Islet precursor cell (in vitro differentiated cells): Measurements from ENCODE around the gene HOXD9.

Source experiments
- DNase-seq: peaks from one replicate; pipeline ENCODE4 v3.0.0-alpha.2; 2018

Gene HOXD9

DNA sequence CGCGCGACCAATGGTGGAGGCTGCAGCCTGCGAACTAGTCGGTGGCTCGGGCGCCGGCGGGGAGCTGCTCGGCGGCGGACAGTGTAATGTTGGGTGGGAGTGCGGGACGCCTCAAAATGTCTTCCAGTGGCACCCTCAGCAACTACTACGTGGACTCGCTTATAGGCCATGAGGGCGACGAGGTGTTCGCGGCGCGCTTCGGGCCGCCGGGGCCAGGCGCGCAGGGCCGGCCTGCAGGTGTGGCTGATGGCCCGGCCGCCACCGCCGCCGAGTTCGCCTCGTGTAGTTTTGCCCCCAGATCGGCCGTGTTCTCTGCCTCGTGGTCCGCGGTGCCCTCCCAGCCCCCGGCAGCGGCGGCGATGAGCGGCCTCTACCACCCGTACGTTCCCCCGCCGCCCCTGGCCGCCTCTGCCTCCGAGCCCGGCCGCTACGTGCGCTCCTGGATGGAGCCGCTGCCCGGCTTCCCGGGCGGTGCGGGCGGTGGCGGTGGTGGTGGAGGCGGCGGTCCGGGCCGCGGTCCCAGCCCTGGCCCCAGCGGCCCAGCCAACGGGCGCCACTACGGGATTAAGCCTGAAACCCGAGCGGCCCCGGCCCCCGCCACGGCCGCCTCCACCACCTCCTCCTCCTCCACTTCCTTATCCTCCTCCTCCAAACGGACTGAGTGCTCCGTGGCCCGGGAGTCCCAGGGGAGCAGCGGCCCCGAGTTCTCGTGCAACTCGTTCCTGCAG lies at the start of gene HOXD9:
HOXD9 (plus strand) TSS at position 37 of the 728 bp plus-strand sequence; CDS start at position 87, 50 bp downstream.
- no peak for DNase-seq

DNA sequence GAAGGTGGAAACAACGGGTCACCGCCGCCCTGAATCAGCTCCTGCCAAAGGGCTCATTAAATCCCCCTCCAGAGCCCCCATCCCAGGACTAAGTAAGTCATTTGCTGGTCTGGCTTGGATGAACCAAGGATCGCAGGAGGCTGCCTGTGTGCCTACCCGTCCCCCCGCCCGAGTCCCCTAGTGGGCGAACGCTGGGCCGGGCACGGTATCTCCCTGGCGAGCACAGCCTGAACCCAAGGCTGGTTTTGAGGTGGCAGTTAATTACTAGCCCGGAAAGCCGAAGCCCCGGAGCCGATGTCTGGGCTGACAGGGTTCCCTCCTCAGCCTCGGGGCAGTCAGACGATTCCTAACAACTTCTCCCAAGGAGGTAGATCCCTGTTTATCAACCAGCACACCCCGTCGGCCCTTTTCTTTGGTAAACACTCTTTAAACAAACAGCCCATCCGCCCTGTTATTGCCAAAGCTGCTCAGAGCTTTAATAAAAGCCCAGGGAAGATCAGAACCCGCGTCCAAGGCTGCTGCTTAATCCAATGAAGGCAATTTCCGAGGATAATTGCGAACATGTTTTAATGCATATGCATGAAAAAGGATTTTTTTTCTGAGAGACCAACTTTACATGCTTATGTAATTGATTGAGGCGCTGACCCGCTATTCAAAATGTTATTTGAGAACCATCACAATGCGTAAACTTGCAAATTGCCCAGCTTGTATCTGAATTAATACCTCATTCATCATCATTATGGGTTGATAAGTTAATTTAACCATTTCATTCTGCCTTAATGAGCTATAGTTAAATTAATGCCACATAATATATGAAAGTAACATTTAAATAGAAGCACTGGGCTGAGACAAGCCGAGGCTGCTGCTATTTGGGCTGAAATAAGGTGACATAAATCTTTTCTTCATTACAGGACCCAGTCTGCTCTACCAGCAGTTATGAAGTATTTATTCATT lies 49.3 kb upstream of the HOXD9 start:
- peak; percentile 57 for DNase-seq

DNA sequence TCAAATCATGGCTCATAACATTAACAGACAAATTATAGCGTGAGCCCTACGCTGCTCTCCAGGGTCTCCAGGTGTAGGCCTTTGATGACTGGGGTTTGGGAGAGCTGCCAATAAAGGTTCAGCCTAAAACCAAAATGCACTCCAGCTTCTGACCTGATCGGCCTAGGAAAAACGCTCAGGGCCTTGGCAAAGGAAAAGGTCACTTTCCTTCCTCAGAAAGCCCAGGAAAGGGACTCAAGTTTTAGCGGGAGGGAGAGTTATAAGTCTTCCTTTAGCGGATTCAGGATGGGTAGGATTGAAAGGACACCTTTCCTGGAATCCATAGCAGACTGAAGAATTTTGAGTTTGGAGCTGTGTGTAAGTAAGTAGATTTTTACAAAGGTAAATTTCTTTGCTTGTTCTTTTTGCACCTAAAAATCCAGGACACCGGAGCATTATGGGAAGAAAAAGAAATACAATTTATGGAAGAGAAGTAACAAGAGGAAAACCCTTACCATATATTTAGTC lies 47.5 kb upstream of the HOXD9 start:
- no peak for DNase-seq

DNA sequence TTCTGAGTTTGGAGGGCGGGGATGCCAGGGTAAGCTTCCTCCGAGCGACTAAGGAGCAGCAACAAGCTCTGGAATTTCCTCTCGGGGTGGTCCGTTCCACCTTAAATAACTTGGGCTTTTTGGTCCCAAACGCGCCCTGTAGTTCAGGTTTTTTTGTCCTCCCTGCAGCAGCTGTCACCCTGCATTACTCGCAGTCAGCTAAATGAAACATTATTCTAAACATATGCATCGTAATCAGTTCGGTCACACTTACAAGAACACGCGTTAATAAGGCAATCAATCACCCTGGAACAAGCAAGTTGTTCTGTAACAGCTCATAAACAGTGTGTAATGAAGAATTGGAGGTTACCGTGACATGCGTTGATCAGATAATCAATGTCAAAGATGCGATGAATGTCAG lies 47.0 kb upstream of the HOXD9 start:
- peak; percentile 59 for DNase-seq

DNA sequence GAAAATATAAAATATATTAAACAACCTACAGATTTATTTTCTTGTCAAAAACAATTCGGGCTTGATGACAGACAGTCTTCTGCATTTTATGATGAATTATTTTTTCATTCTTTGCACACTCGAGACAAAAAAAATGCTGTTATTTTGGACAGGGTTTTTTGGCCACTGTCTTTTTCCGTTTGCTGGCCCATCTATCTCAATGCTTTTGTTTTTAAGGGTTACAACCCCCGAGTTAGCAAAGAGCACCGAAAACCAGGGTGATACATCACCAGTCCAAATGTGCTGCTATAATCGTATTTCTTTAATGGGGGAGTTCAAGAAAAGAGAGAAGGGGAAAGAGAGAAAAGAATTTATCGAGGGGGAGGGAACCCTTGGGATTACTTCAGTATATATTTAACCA lies 46.5 kb upstream of the HOXD9 start:
- no peak for DNase-seq

DNA sequence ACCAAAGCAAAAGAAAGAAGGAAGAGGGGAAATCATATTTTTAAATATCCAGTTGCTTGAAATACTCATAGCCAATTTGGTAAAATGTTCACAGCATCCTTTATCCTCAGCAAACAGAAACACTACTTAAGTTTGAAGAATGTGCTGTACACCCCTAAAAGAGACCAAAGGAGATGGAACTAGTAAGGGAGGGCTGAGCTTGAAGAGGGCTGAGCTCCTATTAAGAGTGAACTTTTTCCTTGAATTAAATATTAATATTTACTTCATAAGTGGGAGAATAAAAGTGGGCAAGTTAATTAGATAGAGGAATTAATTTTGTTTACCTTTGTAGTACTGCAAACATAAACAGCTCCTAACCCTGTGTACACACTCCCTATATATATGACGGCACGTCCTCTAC lies 45.7 kb upstream of the HOXD9 start:
- DNase-seq, result no peak

DNA sequence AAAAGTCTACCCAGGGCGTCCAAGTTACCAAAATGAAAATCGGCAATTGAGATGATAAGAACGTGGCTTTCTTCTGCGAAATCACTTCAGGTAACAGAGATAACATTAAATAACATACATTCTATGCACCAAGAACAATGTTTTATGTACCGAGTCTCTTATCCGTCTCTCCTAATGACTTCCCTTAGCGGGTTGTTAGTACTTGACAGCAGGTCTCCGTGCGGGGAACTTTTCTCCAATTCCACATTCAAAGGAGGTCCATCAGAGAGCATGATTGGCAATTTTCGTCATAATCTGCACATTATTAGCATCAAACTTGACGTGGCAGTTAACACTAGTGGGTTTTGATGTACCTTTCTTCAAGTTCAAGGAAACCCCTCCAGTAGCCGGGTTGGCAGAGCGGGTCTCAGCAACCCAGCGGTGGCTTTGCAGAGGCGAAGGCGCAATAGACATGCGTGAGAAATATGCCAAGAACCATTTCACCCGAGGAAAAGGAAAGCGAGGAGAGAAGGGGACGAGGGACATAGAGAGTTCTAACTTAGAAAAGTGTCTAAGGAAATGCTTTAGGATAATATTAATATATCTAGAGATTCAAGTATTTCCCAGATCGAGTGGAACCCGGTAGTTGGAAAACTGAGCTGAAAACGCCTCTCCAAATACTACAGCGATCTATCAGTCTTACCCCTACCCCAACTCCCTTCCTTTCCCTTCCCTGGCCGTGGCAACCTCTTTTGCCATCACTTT lies 43.8 kb upstream of the HOXD9 start:
- no peak for DNase-seq

DNA sequence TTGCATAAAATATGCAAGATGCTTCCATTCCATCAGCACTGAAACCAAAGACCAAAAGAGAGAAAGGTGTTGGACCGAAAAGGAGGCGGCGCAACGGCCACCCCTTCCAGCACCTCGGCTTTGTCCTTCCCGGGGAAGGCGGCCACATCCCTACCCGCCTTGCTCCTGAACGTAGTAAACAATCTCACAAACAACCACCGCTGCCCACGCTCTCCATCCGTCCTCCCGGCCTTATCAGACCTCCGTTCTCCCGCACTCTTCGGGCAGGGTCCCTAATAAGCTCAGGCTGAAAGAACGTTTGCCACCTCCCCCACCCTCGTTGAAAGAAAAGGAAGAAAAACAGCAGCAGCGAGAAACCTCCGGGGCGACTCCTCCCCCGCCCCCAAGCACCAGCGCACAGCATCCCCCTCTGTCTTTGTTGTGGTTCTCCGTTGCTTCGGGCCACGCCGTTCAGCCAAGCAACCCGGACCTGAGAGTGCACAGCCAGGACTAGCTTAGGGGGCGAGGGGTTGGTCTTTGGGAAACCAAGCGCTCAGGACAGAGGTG lies 43.2 kb upstream of the HOXD9 start:
- DNase-seq, result peak; percentile 67

DNA sequence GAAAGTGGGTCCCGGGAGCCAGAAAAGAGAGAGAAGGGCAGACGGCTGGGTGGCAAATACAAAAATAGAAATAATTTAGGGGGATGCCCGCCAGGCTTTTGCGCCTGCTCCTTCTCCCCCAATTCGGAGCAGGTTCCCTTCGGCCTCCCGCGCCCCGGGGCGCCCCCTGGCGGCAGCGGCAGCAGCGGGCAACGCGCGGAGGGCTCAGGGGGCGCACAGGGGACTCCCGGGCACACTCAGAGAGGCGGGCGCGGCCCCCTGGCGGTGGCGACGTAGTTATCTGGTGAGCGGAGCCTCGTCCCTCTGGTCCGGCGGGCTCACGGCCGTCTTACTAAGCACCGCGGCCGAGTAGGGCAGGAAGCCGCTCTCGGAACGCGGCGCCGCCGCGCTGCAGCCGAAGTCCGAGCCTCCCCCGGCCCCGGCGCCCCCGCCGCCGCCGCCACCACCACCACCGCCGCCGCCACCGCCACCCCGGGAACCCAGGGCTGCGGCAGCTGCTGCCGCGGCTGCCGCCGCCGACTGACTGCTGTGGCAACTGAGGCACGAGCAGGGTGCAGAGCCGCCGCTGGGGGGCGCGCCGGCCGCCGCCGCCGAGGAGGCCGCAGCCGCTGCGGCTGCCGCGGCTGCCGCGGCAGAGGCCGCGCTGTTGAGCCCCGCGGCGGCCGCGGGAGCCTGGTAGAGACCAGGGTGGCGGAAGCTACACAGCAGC lies 42.5 kb upstream of the HOXD9 start:
- DNase-seq, result peak; percentile 95

DNA sequence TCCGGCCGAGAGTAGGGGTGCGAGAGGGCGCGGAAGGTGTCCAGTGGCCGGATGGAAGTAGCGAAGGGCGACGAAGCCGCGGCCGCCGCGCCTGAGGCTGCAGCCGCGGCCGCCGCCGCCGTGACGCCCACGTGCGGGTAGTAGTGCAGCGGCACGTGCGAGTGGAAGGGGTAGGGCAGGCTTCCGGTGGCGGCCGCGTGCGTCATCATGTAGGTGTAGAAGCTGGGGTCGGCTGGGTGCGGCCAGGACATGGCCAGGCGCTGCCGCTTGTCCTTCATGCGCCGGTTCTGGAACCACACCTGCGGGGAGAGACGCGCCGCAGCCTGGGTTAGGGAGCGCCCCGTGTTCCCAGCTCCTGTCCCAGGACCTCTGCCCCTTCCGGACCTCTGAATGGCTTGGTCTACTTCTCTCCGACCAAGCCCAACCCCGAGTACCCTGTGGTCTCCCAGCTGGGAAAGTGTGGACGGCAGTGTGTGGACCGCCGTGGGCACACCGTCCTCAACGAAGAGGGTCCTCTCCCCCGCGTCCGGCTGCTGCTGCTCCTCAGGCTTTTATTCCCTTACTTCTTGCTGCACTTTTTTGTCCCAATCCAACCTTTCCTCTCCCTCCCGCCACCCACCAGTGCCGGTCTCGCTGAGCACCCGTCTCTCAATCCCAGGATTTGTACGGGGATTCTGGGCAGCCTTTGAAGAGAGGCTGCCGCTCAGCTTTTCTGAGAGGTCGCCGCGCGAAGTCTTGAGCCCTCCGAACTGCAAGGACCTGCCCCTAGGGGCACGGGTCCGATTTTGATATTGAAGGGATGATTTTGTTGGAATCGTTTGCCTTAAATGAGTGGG lies 41.8 kb upstream of the HOXD9 start:
- peak; percentile 69 for DNase-seq

DNA sequence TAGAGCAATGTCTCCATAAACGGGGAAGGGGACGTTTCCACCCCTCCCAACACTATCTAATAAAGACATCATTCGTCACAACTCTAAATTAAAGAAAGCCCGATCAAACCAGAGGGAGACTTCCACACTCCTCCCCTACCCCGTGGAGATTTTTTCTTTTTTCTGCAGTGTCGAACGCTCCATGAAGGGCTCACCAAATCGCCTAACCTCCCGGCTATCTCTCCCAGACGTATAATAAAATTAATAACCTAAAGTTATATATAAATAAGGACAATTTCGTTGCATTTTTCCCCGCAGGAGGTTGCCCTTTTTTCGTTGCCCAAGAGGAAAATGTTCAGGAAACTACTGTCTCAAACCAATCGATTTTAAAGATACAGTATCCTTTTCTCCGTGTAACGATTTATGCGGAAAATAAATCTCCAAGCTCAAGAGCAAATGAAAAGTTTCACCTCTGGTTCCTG lies 41.1 kb upstream of the HOXD9 start:
- no peak for DNase-seq

DNA sequence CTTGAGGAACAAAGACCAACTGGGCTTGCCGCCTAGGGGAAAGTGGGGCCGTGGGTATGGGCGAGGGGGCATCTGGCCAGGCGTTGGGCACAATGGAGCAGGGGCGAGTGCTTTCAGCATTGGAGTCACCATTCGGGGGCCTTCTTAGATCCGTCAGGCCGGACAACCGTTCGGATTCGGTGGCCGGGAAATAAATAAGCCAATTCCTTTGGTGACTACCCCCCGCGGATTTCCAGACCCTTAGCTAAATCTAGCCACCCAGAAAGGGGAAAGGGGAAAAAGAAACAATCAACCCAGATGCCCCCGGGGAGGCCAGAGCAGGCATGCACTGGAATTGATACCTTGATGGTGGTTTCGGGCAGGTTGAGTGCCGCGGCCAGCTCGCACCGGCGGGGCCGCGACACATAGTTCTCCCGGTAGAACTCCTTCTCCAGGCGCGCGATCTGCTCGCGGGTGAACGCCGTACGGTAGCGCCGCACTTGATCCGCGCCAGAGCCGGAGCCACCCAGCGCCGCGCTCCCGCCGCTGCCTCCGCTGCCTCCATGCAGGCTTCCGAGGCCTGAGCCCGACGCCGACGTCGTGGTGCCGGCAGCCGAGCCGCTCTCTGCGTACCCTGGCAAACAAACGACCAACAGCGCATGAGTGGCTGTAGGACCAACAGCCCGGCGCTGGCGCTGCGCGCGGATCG lies 40.5 kb upstream of the HOXD9 start:
- DNase-seq, result peak; percentile 77

DNA sequence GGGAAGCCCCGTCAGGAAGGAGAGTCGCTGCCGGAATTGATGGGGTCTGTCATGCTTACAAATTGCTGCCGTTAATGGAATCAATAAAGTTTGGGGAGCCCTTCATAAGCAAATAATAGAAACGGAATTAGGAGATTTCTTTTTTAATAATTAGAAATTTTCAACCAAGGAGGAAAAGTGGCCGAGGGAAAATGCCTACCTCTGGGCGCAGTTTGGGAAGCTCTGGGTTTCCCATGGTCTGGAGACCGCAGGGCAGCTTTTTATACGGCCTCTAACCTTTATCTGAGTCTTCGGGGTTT lies 40.0 kb upstream of the HOXD9 start:
- no peak for DNase-seq

DNA sequence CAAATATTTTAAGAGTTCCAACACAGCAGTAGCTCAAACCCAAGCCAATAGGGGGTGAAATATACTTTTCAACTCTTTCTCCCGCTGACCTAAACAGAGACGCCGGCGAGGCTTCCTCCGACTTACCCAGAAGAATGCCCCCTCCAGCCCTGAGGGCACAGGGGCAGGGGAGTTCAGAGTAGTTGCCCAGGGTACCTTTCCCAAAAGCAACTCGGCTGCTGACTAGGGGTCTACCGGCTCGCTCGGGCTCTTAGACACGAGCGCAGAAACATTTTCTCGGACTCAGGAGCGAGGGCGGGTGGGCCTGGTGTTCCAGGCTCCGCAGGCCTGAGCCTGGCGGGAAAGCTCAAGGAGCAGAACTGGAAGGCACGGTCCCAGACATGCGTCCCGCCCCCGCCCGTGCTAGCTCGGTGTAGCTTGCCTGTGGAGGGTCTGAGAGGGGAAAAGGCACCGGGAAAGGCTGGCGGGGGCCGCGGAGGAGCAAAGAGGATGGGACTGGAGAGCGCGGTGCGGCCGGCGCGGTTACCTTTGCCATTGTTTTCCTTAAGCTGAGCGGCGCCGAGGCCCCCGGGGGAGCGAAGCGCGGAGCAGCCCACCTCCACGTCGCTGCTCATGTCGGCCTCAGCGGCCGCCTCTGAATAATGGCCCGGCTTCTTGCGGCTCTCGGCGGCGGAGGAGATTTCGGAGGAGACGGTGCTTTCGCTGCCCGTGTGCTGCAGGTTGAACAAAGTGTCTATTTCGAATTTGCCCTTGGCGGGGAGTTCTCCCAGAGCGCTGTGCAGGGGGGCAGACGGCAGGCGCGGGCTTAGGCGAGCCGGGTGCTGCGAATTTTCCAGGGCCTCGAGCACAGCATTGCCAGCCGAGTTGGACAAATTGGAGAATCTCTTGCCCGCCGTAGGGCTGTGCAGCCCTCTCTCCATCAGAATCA lies 39.4 kb upstream of the HOXD9 start:
- DNase-seq, result peak; percentile 64

DNA sequence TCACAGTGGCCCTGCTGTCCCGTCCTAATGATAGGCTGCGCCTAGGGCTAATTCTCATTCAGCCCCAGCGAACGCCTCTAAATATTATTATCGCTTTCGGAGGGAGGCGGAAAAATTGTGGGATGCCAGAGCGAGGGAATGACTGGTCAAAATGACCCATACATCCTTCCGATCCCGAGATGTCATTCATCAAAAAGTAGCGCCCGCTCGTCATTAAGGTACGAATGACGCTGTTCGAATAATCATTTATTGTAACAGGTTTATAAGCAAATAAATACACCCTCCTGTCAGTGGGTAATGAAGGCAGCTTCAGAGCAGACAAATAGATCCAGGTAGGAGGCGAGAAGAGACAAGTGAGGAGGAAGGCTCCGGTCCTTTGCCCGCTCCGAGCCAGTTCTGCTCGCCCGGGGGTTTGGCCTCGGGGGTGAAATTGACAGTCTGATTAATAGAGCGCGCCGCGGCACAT lies 38.7 kb upstream of the HOXD9 start, which contains the start of gene EVX2:
EVX2 (minus strand) TSS at position 167 of the 466 bp plus-strand sequence. CDS start 186 bp downstream, outside the sequence.
- no peak for DNase-seq

DNA sequence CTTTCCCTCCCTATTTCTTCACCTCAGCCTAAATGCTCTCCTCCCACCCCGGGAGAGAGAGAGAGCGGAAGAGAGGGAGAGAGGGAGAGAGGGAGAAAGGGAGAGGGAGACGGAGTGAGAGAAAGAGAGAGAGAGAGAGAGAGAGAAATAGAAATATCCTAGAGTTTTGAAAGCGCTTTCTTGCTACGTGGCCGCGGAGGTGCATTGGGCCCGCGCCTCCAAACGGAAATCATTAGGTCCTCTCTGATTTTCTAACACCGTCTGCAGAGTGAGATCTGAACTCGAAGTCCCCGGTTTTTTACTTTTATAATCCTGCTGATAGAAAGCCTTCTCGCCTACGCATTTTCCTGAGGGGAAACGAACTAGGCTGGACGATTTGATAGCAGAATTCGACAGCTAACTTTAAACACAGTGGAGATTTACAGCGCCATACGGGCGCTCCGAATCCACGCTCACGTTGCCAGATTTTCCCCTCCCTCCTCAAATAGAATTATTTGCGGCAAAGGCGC lies 37.9 kb upstream of the HOXD9 start:
- DNase-seq, result no peak

DNA sequence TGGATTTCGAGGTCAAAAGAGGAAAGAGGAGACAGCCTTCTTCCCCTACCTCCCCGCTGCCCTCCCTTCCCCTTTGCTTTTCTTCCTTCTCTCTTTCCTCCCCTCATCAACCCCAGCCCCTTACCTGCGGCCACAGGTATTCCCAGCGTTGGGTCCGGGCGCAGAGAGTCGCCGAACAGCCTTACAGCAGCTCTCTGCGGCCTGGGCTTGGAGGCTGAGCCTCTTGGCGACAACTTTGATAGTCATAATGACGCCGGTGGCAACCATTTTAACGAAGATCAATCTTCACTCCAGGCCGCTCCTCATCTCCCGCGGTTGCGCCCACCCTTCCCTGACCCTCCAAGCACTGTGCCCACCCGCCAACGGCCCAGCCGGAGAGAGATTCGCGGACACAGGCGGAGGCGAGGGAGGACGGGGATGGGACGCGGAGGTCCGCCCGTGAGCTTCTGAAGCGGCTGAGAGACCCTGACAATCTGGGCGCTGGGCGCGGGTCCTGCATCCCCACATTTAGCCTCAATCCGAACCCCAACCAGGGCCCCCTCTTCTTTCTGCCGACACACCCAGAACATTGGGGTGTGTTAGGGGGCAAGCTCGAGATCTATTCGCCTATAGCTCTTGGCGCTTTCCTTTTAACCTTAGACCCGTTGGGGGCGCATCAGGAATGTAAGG lies 37.3 kb upstream of the HOXD9 start:
- DNase-seq, result peak; percentile 67
